ENCODE data around the gene ZRANB3.

ZRANB3 gene

GRCh38 chr2:135311962-135312361, 219.1 kb downstream of the ZRANB3 start:
- no peak for ATAC-seq
- TF ChIP-seq POU6F1 (CRISPR knock-in tag; IDR thresholded peaks at IDR 0.05; ENCODE audit: borderline replicate concordance, low read depth) (no peak), TSHZ2 (CRISPR knock-in tag; IDR thresholded peaks at IDR 0.05) (no peak), ZC3H10 (CRISPR knock-in tag; IDR thresholded peaks at IDR 0.05) (no peak)

GRCh38 chr2:135311268-135311667, 219.8 kb downstream of the ZRANB3 start:
- no peak for ATAC-seq
- TF ChIP-seq ZC3H10 (CRISPR knock-in tag; IDR thresholded peaks at IDR 0.05), result no peak
- no peak for TF ChIP-seq CREB5 (CRISPR knock-in tag; IDR thresholded peaks at IDR 0.05; ENCODE audit: low read depth)
- no peak for TF ChIP-seq OSR1 (CRISPR knock-in tag; IDR thresholded peaks at IDR 0.05)
- no peak for TF ChIP-seq PPARA (CRISPR knock-in tag; IDR thresholded peaks at IDR 0.05; ENCODE audit: borderline replicate concordance)
- no peak for TF ChIP-seq RARB (CRISPR knock-in tag; IDR thresholded peaks at IDR 0.05)
- TF ChIP-seq POU6F1 (CRISPR knock-in tag; IDR thresholded peaks at IDR 0.05; ENCODE audit: borderline replicate concordance, low read depth), result no peak
- TF ChIP-seq ARNTL (CRISPR knock-in tag; IDR thresholded peaks at IDR 0.05; ENCODE audit: borderline replicate concordance, low read depth), result no peak
- no peak for TF ChIP-seq GLIS3 (CRISPR knock-in tag; IDR thresholded peaks at IDR 0.05)
- TF ChIP-seq ZNF565 (CRISPR knock-in tag; conservative IDR thresholded peaks at IDR 0.05; ENCODE audit: low read depth), result no peak
- TF ChIP-seq CSRNP3 (CRISPR knock-in tag; IDR thresholded peaks at IDR 0.05), result no peak

GRCh38 chr2:135304694-135305093, 226.3 kb downstream of the ZRANB3 start:
- no peak for TF ChIP-seq TSHZ2 (CRISPR knock-in tag; IDR thresholded peaks at IDR 0.05)
- TF ChIP-seq BACH2 (CRISPR knock-in tag; IDR thresholded peaks at IDR 0.05; ENCODE audit: borderline replicate concordance), result no peak
- TF ChIP-seq ZNF8 (CRISPR knock-in tag; IDR thresholded peaks at IDR 0.05), result no peak
- ATAC-seq, result no peak

- ATAC-seq, result peak; percentile 71
- no peak for TF ChIP-seq PPARA (CRISPR knock-in tag; IDR thresholded peaks at IDR 0.05; ENCODE audit: borderline replicate concordance)
- TF ChIP-seq ZNF70 (CRISPR knock-in tag; IDR thresholded peaks at IDR 0.05), result no peak
- TF ChIP-seq POU6F1 (CRISPR knock-in tag; IDR thresholded peaks at IDR 0.05; ENCODE audit: borderline replicate concordance, low read depth), result no peak
- TF ChIP-seq ISL1 (CRISPR knock-in tag; IDR thresholded peaks at IDR 0.05), result no peak
- TF ChIP-seq RARB (CRISPR knock-in tag; IDR thresholded peaks at IDR 0.05), result no peak
- TF ChIP-seq ZC3H10 (CRISPR knock-in tag; IDR thresholded peaks at IDR 0.05), result no peak
- TF ChIP-seq ZFP3 (CRISPR knock-in tag; IDR thresholded peaks at IDR 0.05), result no peak
- no peak for TF ChIP-seq SNAI2 (CRISPR knock-in tag; IDR thresholded peaks at IDR 0.05)
These were observed 231.3 kb downstream of the ZRANB3 start for GRCh38 chr2:135299658-135300244.

Data from SK-N-SH treated with all-trans-retinoic acid at 6 μM for 48 hours (cell line).